Measurements from ENCODE around the gene NIPBL.

NIPBL gene

GRCh38 chr5:37056762-37057161, 180.2 kb downstream of the NIPBL start:
- H3K27me3 ChIP-seq (ENCODE audit: control insufficient read depth, insufficient read depth, low read length) = no peaks in the 10 kb centered on the region
- H3K9ac ChIP-seq = no peak overlapping the region
- no peaks in the 10 kb centered on the region for H3K36me3 ChIP-seq (ENCODE audit: control insufficient read depth, insufficient read depth, low read length)
- no peak overlapping the region for H3K4me3 ChIP-seq (ENCODE audit: low read depth, low read length)
- H2AFZ ChIP-seq = no peak overlapping the region
- no peak overlapping the region for H3K4me2 ChIP-seq (ENCODE audit: low read length)
- TF ChIP-seq CTCF (IDR thresholded peaks at IDR 0.05) = no peak
- no peaks in the 10 kb centered on the region for H3K4me1 ChIP-seq
- no peaks in the 10 kb centered on the region for H3K9me3 ChIP-seq (ENCODE audit: control insufficient read depth, low read length)
- no peaks in the 10 kb centered on the region for H3K79me2 ChIP-seq
- H3K27ac ChIP-seq = no peak overlapping the region

DNA sequence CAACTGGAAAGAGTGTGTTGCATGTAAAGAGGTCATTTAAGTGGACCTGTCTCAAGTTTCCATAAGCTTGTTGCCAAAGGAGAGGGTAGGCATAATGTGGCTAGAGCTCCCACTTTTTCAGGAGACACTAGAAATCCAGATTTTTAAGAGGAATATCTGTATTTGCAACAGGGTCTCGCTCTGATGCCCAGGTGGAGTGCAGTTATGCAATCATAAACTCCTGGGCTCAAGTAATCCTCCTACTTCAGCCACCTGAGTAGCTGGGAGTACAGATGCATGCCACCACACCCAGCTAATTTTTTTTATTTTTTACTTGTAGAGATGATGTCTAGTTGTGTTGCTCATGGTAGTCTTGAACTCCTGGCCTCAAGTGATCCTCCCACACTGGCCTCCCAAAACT, 183.5 kb downstream of the NIPBL start:
- no peak for TF ChIP-seq CTCF (IDR thresholded peaks at IDR 0.05)
- H3K36me3 ChIP-seq (ENCODE audit: control insufficient read depth, insufficient read depth, low read length) = no peaks in the 10 kb centered on the region

GRCh38 chr5:37063739-37064138, 187.2 kb downstream of the NIPBL start:
- H3K36me3 ChIP-seq (ENCODE audit: control insufficient read depth, insufficient read depth, low read length) = no peaks in the 10 kb centered on the region
- no peak overlapping the region for H3K9ac ChIP-seq
- no peak for TF ChIP-seq CTCF (IDR thresholded peaks at IDR 0.05)
- no peaks in the 10 kb centered on the region for H3K27me3 ChIP-seq (ENCODE audit: control insufficient read depth, insufficient read depth, low read length)
- no peaks in the 10 kb centered on the region for H3K9me3 ChIP-seq (ENCODE audit: control insufficient read depth, low read length)
- H2AFZ ChIP-seq = no peak overlapping the region
- no peaks in the 10 kb centered on the region for H3K79me2 ChIP-seq
- no peak overlapping the region for H3K4me3 ChIP-seq (ENCODE audit: low read depth, low read length)
- H3K4me2 ChIP-seq (ENCODE audit: low read length) = no peak overlapping the region
- no peaks in the 10 kb centered on the region for H3K4me1 ChIP-seq
- H3K27ac ChIP-seq = no peak overlapping the region

More for the DNA sequence above, 183.5 kb downstream of the NIPBL start:
- Histone ChIP-seq H3K79me2 (no peaks in the 10 kb centered on the region), H3K9ac (no peak overlapping the region), H2AFZ (no peak overlapping the region), H3K4me3 (ENCODE audit: low read depth, low read length) (no peak overlapping the region), H3K4me1 (no peaks in the 10 kb centered on the region), H3K4me2 (ENCODE audit: low read length) (no peak overlapping the region), H3K9me3 (ENCODE audit: control insufficient read depth, low read length) (no peaks in the 10 kb centered on the region), H3K27ac (no peak overlapping the region), H3K27me3 (ENCODE audit: control insufficient read depth, insufficient read depth, low read length) (no peaks in the 10 kb centered on the region)

GRCh38 chr5:37064442-37064841, 187.9 kb downstream of the NIPBL start:
- no peaks in the 10 kb centered on the region for H3K36me3 ChIP-seq (ENCODE audit: control insufficient read depth, insufficient read depth, low read length)
- H3K4me2 ChIP-seq (ENCODE audit: low read length) = no peak overlapping the region
- H3K27ac ChIP-seq = no peak overlapping the region
- no peak for TF ChIP-seq CTCF (IDR thresholded peaks at IDR 0.05)
- H3K9me3 ChIP-seq (ENCODE audit: control insufficient read depth, low read length) = no peaks in the 10 kb centered on the region
- H2AFZ ChIP-seq = no peak overlapping the region
- H3K27me3 ChIP-seq (ENCODE audit: control insufficient read depth, insufficient read depth, low read length) = no peaks in the 10 kb centered on the region
- H3K4me1 ChIP-seq = no peaks in the 10 kb centered on the region
- no peaks in the 10 kb centered on the region for H3K79me2 ChIP-seq
- H3K4me3 ChIP-seq (ENCODE audit: low read depth, low read length) = no peak overlapping the region
- H3K9ac ChIP-seq = no peak overlapping the region

- H3K27ac ChIP-seq = no peak overlapping the region
- no peaks in the 10 kb centered on the region for H3K9me3 ChIP-seq (ENCODE audit: control insufficient read depth, low read length)
- H3K36me3 ChIP-seq (ENCODE audit: control insufficient read depth, insufficient read depth, low read length) = no peaks in the 10 kb centered on the region
- no peaks in the 10 kb centered on the region for H3K4me1 ChIP-seq
- no peak overlapping the region for H2AFZ ChIP-seq
- H3K27me3 ChIP-seq (ENCODE audit: control insufficient read depth, insufficient read depth, low read length) = no peaks in the 10 kb centered on the region
- H3K9ac ChIP-seq = no peak overlapping the region
- TF ChIP-seq CTCF (IDR thresholded peaks at IDR 0.05) = no peak
- H3K4me2 ChIP-seq (ENCODE audit: low read length) = no peak overlapping the region
- H3K4me3 ChIP-seq (ENCODE audit: low read depth, low read length) = no peak overlapping the region
- no peaks in the 10 kb centered on the region for H3K79me2 ChIP-seq
Measured at GRCh38 chr5:37071487-37071886, 194.9 kb downstream of the NIPBL start.

Measured in parathyroid adenoma (tissue), 2 donors.